IPS DF 19.7 (cell line): ENCODE data around the gene CALCR.
"Not testable (repeated sequence)": the region's sequence is repeated elsewhere in the genome, so short reads cannot be mapped to it uniquely, and the experiment has no call there.

Experiments used
- DNase-seq: peaks from one replicate; pipeline ENCODE4 v3.0.0-alpha.2; 2013; ENCODE audit warnings: low read depth, low spot score

The CALCR gene

DNA sequence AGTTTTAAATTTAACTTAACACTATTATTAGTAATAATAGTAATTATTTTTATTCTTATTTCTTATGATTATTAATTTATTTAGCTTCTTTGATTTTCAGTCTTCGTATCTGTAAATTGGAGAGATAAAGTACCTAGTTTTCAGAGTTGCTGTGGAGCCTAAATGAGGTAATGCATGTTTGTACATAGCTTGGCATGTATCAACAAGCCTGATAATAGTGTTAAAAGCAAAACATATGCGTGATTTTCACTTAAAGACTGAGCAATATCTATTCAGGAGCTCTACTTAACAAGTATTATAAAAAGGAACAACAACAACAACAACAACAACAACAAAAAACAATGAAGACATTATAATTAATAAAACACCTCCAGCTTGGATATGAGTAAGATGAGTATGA, 12.4 kb downstream of the CALCR start:
- DNase-seq = no peak

DNA sequence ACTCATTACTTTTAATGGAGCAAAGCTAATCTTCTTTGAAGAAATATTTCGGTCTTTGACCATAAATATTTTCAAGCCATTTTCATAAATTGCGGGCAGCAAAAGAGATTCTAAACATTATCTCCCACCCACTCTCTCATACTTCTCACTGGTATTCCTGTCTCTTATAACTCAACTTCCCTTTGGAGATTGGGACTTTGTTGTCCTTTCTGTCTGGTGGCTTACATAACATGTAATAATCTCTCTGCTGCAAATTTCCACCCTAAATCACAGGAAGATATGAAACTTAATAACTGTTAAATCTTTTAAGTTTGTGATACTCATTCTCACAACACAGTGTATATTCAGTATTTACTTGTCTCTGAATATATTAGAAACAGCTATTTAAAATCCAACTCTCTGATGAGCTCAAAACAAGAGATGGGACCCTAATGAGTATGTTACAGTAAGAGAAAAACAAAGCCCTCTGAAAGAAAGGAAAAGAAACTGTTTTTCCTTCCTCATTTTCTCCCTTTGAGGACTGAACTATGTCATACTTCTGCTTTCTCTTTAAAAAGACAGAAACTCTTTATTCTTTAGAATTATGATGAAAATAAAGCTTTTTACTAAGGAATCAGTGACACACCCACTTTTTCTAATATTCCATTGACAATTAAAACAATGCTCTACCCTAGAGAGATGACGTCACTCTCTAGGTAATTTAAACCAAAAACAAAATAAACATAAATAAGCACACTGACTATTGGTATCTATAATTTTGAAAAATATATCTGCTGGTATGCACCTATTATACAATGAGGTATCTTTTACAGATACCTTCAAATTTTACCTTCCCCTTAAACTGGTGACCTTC, 14.7 kb downstream of the CALCR start:
- no peak for DNase-seq

DNA sequence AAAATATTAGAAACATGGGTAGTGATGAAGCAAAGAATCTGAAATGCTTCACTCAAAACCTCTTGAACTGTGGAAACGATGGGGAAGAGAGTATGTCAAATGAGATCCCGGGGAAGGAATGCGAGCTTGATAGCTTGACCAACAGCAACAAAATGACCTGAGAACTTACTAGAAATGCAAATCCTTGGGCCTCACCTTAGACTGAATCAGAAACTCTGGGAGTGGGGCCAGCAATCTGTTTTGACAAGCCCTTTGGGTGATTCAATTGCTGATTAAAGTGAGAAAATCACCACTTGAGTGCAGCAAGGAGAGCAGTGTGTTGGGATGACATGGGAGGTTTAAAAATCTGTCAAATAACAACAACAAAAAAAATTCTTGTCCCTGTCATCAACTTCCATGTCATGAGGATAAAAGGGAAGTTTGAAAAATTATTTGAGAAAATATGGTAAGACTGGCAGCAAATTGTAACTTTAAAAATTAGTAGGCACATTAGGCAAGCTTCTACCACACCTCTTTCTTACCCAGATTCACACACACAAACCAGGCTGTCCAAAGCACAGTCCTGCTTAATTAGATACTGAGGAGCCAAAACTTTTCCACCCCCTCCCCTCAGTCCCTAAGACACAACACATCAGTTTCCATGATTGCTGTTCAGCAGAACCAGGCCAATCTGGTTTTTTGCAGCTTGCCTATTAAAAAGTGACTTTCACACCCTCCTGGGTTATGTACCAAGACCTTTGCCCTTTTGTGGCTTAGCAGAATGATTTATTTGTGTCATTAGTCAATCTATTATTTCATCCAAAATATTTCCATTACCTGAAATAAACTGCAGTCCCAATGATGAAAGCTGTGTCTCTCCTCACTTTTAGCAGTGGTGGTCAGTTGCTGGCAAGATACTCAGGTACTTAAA, 15.6 kb downstream of the CALCR start:
- no peak for DNase-seq

DNA sequence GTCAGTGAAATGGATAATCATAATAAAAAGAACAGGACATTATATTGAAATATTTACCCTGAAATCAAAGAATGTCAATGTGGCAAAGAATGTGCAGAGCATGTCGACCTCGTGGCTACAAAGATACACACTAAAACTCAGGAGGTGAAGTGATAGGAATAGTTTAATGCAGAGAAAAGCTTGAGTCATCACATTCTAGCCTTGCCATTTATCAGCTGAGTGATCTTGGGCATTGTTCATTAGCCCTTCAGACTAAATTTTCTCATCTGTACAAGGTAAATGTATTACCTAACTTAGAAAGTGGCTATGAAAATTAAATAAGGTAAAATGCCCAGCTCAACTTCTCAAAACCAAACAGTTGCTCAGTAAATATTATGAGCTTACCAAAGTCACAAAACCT, 22.6 kb downstream of the CALCR start:
- no peak for DNase-seq

DNA sequence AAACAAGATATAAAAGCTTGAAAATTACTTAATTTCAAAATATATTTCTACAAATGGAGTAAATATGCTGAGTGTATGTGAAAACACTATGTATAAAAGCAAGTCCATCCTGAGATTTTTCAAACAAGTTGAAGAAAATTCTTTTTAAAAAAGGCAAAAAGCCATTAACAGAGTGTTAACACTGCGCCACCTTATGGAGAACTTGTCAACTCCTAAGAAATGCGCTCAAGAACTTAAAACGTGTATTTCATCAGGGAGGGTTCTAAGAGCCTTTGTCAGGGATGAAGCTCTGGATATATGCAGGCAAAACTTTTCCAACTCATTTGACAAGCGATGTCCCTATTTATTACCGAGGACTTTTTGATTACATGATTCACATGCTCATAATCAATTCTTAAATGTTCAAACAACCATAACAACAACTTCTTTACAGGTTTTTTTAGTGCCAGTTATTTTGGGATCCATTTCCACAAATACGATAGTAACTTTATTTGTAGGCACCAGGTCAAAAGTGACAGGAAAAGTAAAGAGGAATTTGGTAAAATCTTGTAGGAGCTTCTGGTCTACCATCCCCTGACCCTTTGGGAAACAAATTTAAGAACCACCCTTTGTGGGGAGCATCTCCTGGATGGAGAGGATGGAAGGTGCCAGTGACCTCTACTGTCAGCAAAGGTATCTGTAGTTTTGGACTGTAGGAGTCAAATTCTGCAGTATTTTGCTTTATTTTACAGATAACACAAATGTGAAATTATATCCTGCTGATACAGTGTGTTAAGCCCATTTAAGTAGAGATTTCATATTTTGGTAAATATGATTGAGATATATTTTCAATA, 23.2 kb downstream of the CALCR start:
- DNase-seq = no peak

DNA sequence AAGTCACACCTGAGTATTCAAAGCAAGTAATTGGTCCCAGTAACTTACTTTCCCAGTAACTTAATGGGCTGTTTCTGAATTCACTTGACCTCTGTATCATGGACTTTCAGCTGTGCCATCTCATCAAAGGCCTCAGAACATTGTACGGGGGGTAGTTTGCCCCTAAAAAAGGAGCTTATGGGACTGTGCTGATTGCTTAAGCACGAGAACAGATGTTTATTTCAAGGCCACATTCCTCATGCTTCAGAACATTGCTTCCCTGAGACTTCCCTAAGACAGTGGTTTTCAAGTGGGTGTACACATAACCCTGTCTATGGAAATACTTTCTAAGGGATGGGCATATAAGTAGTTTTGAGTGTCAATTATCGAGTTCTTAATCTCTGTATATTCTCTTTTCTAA, 26.8 kb downstream of the CALCR start:
- DNase-seq = no peak

DNA sequence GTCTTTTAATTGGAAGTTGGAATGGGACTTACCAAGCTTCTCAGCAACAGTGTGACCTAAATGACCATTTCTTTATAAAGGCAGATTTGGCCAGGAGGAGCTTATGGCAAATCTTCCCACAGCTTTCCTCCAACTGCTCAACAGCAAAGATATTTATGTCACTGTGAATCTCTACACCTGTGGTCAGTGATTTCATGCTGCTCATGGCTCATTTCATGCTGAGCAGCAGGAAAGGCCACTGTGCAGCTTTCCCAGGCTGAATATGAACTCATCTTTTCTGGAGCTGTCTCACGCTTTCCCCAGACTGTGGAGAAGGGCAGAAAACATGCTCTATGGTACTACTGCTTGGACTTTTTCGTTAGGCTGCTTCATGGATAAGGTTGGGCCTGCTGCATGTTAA, 29.8 kb downstream of the CALCR start:
- DNase-seq = no peak

DNA sequence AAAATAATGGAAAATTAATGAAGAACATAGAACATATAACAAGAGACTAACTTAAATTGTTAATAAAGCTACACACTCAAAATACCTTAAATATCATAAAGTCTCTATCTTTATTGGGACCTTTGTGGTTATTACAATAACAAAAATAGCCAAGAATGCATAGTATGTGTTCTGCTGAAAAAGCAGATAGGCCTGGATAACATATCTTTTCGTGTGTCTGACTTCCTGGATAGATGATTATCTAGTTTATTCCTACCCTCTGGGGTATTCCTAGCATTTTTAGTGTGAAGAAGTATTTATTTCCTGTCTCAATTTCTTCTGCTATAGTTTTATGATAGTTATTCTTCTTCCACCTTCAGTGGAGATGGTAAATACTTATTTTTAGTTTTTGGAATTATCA, 36.5 kb downstream of the CALCR start:
- DNase-seq = no peak

DNA sequence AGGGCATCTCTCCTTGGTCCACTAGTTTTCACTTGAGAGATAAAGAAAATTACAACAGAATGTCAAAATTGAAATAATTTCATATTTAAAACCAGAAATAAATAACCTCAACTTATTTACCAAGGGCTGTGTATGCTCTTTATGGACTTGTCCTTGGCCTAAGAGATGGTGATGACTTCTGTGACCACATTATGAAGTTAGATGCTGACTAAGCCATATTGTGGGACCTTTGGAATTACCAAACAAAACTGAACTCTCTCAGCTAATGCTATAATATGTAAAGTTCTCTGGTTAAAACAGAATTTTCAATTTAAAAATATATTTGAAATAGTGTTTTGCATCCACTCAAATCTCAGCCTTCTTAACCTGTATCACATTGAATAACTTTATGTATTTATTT, 38.9 kb downstream of the CALCR start:
- no peak for DNase-seq

DNA sequence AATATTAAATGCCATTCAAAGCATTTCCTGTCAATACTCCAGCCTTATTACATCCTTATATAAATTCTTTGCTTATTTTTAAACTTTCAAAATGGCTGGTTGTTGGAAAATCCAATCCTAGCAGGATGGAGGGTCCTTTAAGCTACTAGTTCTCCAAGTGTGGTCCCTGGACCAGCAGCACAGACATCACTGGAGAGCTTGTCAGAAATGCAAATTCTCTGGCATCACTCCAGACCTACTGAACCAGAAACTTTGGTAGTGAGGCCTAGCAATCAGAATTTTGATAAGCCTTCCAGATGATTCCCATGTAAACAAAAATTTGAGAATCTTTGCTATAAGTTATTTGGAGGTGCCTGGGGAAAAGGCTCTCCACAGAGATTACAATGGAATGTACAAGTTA, 43.8 kb downstream of the CALCR start:
- DNase-seq = no peak

DNA sequence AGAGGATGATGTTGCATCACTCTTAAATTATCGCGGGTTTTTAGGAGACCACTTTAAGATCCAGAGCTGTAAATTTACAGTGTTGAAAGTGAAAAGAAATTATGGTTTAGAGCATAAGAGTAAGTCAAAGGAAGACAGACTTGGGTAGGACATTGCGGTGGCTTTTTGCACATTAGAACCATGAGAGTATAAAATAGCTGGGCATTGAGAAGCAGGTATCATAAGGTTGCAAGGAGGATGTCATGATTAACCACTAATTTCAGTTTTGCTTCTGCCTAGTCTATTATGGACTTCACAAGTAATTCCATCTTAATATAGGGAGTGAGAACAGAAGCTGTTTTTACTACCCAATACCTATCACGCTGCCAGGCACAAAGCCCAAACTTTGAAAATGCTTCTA, 57.7 kb downstream of the CALCR start:
- no peak for DNase-seq

DNA sequence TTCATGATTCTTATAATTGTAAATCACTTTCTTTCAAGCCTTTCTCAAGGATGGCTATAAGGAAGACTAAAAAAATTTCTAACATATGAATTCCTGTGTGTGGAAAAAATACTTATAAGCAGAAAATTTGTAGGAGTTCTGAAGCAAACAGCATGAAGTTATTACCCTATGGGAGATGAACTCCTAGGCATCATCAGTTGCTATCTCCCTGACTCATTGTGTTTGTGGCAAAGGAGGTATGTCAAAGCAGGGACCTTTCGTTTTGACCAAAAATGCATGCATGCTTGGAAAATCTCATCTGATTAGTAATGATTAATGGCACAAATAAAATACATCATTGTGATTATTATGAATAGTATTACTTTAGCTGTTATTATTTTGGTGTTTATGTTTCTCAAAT, 59.4 kb downstream of the CALCR start:
- DNase-seq = no peak

DNA sequence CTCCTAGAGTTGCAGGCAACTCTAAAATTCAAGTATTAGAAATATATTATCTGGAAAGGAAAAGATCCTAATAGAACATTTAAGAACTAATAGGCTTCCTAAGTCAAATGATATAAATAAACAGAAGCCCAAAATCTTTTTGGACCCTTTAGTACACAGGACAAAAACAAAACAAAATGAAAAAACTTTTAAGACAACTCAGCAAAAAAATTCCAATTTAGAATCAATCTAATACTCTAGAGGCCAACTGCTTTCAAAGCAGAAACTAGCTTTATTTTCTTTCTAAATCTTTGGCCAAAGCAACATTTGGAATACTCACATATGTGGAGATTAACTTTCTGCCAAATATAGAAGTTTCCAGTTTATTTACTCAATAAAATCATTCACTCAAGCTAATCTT, 65.2 kb downstream of the CALCR start:
- no peak for DNase-seq

DNA sequence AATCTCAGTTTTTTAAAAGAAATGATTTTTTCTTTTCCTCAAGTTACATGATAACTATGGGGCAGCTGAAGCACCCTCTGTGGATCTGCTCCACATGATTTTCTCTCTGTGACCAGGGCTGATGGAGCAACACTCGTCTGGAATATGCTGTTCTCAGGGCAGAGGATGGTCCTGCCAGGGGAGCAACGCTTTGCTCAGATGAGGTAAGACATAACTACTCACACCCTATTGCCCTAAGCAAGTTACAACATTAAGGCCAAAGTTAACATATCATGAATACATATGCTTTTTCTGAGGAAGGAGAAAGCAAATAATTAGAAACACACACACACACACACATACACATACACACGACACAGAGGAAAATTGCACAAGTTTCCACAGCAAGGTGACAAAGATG, 71.4 kb downstream of the CALCR start:
- no peak for DNase-seq

DNA sequence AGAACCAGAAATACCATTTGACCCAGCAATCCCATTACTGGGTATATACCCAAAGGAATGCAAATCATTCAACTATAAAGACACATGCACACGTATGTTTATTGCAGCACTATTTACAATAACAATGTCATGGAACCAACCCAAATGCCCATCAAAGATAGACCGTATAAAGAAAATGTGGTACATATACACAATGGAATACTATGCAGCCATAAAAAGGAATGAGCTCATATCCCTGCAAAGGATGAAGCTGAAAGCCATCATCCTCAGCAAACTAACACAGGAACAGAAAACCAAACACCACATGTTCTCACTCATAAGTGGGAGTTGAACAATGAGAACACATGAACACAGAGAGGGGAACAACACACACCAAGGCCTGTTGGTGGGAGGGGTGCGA, 82.7 kb downstream of the CALCR start:
- not testable (repeated sequence) for DNase-seq

DNA sequence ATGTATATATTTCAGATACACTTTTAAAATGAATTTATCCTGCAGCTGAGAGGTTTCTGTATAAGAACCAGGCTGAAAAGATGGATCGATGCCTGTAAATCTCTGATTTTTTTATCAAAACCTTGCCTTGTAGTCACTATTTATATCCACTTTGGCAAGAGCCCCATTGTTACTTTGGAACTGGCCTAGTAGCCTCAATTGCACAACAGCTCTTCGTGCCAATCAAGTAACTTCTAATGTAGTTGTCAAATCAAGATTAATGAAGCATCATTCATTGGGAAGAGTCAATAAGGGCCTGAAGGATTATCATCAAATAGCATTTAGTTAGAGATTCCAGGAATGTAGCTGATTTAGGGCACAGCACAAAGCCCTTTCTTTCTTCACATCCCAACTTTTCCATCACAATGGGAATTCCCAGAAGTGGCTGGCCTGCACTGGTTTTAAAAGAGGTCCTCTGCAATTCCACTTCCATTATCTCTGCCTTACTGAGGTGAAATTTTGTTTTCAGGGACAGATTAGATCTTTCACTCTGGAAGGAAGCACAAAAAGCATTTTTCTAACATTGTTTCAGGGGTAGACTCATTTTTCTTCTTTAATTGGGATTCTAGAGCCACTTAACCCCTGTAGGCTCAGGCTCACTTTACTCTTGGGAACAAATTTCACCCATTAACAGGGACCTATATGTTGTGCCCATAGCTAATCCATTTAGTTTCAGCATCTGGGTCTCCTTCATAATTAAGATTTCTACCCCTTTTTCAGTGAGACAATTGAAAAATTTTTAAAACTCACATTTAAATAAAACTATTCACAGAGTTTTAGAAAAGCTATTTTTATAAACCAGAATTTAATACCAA, 97.8 kb downstream of the CALCR start:
- DNase-seq = peak; percentile 75

DNA sequence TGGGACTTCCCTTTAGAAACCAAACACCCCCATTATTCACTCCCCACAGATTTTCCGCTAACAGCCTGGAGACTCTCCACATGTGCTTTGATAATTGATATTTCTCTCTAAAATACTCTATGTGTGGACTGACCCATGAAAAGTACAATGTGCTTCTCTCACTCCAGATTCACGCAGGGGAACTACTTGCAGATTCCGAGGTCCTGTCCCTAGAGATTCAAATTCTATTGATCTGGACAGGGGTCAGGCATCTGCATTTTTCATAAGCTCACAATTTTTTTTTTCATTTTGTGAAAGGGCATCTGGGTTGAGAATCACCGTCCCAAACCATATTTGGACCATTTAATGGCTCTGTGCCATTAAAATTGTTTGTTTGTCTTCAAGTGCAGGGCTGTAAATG, 98.7 kb downstream of the CALCR start:
- no peak for DNase-seq

DNA sequence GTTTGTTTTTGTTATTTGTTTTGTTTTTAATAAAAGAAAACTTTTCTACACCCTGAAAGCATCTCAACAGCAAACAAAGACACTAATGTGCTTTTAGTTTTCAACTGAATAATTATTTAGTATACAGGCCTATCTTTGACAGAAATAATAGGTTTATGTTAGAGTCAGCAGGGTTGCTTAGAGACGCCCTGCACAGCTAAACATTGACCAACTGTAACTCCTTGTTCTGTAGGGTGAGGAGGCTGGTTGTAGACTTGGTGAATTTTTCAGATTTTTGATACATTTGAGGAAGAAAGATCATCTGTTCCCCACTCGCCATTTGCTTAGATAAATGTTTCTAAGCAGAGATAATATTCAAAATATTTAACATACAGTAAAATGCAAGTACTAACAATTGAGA, 103.1 kb downstream of the CALCR start:
- no peak for DNase-seq

DNA sequence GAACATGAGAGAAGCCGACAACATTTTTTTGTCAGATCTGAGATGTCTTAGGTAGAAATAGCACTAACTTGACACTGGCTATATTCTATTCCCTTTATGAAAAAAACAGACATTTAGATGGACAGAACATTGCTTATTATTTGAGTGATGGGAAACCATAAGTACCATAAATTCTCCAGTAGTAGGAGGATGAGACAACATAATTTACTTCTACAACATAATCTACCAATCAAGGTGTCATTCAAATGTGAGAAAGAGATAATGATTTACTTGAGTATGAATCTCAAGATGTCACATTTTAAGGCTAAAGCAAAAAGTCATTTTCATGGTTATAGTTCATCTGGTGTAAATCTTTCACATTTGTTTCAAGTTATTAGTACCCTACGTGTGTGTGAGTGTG, 110.8 kb downstream of the CALCR start:
- no peak for DNase-seq

DNA sequence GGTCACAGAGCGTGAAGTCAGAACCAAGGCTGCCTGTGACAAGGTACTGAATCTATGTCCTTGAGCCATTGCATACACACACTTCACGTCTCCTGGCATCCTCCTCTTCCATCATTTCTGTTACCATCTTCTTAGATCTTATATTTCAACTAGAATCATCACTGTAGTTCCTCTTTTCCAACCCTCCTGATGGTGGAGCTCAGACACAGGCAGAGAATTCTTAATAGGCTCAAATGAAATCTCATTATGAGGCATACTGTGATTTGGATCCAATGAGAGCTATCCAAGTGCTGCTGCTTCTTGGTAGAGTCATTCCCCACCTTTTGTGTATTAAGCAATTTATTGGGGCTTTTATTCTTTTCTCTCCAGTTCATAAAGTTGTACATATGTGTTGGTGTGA, 113.2 kb downstream of the CALCR start:
- no peak for DNase-seq

DNA sequence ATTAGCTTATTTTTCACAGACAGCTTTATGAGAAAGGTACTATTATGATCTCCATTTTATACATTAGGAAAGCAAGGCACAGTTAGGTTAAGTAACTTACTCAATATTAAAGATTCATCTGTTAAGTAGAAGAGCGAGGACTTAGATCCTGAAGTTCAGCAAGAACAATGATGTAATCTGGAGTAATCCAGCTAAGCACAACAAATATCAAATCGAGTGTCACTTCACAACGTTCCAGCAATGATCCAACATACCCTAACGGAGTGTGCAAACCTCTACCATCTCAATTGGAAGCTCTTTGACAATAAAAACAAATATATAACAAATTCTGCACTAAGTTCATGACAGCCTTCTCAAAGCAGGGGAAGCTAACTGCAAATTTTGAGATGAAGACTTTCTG, 121.3 kb downstream of the CALCR start:
- DNase-seq = no peak
